GM19455 (cell line): Measurements from ENCODE around the gene DGKK.

Experiments
- ATAC-seq: cut with Tn5 transposase; IDR thresholded peaks from one replicate; pipeline ENCODE4 v1.9.1; 2021; ENCODE audit not compliant: unreplicated experiment

Gene DGKK, protein sequence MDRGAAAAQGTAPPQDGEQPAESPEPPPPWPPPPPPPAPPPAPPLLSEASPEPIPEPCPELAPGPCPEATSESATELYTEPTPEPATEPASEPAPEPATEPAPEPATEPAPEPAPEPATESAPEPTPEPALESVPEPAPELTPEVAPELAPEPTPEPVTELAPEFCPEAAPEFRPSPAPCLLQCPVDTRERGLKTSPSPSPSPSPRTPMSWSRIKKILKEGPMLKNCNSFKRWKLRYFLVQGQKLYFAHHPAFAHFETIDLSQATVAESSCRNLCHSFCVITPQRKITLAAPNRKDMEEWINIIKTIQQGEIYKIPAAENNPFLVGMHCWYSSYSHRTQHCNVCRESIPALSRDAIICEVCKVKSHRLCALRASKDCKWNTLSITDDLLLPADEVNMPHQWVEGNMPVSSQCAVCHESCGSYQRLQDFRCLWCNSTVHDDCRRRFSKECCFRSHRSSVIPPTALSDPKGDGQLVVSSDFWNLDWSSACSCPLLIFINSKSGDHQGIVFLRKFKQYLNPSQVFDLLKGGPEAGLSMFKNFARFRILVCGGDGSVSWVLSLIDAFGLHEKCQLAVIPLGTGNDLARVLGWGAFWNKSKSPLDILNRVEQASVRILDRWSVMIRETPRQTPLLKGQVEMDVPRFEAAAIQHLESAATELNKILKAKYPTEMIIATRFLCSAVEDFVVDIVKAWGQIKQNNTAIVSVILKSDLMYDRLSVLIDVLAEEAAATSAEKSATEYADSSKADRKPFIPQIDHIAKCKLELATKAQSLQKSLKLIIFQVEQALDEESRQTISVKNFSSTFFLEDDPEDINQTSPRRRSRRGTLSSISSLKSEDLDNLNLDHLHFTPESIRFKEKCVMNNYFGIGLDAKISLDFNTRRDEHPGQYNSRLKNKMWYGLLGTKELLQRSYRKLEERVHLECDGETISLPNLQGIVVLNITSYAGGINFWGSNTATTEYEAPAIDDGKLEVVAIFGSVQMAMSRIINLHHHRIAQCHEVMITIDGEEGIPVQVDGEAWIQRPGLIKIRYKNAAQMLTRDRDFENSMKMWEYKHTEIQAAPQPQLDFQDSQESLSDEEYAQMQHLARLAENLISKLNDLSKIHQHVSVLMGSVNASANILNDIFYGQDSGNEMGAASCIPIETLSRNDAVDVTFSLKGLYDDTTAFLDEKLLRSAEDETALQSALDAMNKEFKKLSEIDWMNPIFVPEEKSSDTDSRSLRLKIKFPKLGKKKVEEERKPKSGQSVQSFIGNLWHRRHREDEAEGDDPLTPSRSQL

DNA sequence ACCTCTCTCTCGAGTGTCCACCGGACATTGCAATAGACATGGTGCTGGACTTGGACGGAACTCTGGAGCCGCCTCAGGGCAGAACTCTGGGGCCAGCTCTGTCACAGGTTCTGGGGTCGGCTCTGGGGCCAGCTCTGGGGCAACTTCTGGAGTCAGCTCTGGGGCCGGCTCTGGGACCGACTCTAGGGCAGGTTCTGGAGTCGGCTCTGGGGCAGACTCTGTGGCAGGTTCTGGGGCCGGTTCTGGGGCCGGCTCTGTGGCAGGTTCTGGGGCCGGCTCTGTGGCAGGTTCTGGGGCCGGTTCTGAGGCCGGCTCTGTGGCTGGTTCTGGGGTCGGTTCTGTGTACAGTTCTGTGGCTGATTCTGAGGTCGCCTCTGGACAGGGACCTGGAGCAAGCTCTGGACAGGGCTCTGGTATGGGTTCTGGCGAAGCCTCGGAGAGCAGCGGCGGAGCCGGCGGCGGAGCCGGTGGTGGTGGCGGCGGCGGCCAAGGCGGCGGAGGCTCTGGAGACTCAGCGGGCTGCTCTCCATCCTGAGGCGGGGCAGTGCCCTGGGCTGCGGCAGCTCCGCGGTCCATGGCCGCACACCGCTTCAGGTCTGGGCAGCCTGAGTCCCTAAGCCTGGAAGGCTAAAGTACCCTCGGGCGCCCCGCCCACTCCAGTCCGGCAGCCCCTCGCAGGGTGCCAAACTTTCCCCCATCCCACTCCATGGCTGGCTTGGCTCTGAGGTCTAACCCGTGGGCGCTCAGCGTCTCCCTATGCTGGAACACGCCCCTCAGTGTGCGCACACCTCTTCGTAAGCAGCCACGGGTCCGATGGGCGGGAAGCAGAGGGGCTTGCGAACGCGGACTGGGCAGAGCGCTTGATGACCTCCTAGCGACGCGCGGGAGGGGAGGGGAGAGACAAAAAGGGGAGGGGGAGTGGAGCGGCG, at the start of gene DGKK:
DGKK (minus strand) TSS at position 723 of the 929 bp plus-strand sequence; CDS start at position 576, 147 bp downstream.
- no peak for ATAC-seq

DNA sequence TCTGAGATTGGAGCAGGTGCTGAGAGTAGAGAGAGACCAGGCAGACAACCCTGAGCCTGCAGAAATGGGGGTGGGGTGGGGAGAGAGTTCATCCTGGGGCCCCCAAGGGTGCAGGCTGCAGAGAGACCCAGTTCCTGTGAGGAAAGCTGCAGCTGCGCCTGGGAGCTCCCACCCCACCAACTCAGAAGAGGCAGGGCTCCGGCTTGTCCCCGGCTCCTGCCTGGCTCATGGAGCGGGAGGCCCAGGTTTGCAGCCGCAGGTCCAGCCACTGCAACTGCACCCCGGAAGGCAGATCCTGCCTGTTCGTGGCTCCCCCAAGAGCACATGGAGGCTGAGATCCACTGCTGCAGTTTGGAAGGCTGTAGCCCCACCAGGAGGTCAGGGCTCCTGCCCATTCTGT, 44.2 kb upstream of the DGKK start:
- ATAC-seq: no peak

DNA sequence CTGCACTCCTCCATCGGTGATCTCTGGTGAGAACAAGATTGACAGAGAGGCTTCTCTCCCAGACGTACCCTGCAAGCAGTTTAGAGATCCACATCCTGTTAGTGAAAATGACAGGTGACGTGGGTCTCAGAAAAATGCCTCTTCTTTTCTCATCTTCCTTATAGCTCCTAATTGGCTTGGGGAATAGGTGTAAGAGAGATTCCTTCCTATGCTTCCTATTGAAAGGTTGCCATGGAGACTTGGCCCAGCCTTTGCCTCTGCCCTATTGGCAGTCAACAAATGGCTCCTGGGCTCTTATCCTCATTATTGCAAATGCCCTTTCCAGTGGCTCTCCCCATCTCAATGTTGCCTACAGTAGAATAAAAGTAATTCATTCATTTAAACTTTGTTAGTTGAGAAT, 26.5 kb upstream of the DGKK start:
- ATAC-seq: no peak

DNA sequence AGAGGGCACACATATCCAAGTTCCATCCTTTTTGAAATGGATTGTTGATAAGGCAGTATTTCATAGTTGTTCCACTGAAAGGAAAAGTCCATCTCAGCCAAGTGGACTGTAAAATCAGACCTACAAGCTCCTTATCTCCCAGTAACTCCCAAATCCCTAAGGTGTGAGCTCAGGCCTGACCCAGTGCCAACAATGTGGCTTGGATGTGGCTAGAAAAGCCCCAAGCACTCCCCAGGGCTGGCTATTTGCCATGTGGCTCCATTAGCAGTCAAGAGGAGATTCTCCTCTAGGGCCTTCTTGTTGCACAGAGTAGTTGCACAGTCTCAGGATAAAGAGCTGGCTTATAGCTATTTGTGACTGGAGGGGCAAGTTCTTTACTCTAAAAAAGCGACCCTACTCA, 25.0 kb upstream of the DGKK start:
- ATAC-seq: no peak

DNA sequence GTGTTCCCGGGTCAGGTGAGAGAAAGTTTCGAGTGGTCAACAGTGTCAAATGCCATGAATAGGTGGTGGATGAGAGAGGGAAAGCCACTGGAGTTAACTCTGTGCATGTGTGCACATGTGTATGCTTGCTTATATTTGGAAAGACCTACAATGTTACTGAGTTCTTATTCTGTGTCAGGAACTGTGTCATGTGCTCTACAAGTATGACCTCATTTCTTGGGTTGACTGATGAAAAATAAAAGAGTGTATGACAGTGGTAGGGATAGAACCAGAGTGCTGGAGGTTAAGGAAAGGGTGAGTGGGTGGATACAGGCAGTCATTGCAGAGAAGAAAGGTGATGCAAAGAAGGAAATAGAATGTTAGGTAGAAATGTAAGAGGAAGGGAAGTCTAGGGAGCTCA, 22.1 kb upstream of the DGKK start:
- no peak for ATAC-seq

DNA sequence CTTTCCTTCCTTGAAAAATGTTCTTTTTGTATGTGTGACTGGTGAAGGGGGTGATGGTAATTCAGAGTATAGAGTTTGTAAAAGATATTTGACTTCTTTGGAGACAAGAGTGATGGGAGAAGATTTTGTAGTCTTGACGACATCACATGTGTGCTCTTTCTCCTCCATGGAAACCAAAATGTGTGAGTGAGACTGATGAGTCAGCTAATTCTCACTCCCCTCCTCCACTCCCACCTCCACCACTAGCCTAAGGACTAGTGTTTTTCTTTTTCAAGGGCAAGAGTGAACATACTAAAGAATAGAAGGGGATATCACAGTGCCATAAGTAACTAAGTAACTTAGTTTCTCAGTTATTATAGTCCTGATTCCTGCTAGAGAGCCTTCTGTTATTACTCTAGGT, 14.0 kb upstream of the DGKK start:
- no peak for ATAC-seq

DNA sequence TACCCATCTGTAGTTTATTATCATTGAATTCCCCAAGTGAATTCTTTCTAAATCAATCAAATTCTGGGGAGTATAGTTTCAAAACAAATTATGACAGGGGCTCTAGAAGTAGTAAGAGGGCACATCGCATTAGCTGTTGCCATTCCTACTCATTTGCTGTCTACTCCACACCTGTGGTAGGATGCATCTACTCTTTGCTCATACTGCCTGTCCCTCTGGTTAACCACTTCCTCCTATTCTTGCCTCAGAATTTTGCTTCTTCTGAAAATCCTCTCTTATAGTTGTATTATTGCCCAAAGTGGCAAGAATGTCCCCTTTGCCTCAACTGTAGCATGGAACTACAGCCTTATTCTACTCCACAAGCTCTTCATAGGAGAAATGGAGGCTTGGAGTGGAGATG, 12.7 kb upstream of the DGKK start:
- ATAC-seq: no peak

DNA sequence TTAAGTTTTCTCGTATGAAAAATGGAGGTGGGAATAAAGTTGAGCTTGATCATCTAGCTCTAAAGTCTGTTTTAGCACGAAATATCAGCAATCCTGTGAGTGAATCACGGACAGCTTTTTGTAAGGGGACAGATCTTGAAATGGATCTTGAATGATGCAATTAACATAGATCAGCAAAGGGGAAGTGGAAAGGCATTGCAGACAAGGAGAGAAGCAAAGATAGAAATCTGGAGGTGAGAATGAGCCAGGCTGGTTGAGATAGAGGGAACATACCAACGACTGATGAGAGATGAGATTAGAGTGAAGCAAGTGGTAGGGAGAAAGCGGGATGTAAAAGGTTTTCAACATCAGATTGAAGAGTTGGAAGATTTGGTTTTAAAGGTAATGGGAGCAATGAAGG, 4.6 kb upstream of the DGKK start:
- no peak for ATAC-seq

DNA sequence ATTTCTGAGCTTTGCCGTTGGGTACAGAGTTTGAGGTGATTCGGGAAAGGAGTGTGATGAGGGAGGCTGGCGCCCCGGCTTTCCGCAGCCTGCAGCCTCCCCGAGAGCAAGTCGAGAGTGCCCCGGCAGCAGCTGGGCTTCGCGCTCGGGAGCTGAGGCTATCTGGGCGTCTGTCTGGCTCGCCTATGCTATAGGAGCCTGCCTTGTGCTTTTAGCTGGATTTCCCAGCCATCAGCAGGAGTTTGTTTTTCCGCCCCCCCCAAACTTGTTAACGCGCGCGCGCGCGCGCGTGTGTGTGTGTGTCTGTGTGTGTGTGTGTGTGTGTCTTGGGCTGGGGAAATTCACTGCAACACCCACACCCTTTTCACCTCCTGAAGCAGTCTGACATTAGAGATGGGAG, 765 bp upstream of the DGKK start:
- no peak for ATAC-seq

DNA sequence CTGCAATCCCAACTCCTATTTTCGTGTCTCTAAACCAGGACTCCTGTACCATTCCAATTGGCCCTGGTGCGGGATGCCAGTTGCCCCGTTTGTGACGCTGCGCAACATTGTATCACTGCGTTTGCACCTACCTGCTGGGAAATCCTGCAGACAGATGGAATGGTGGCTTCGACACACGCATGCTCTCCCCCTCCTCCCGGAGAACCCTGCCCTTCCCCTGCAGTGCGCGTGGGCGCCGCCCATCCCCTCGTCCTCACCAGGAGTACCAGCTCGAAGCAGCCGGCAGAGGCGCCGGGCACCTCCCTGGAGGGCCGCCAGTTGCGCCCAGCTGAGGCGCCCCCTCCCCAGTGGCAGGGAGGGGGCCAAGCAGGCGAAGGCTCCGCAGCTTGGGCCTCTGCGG, 1.4 kb downstream of the DGKK start:
- ATAC-seq: no peak

DNA sequence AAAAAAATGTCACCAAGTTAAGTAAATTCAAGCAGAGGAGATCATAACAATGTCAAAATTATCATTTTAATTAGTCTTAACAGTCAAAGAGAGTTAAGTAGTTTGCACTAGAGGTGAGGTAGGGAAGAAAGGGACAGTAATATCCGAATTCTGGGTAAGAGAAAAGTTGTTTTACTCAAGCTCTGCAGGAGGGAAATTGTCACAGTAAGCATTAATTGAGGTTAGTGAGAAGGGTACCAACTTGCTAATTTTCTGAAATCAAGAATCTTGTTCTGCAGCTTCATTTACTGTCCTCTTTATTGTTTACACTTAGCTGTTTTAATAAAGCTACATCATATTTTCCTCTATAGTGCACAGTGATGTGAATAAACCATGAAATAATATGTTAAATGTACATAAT, 11.0 kb downstream of the DGKK start:
- no peak for ATAC-seq

DNA sequence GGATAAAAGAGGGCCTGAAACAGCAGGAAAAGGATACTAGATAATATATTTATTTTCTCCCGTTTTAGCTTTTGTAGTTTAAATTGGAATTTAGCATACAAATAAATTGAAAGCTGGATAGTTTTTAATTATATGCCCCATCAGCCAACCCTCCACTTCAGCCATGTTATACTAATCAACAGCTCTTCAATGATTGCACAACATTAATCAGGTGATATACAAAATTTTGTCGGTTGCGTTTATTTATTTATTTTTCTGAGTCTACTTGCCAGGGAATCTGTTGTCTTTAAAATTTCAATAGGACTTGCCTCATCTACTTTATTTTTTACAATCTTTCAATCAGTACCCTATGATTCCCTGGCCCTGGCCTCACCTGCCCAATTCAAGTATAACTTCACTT, 12.1 kb downstream of the DGKK start:
- no peak for ATAC-seq

DNA sequence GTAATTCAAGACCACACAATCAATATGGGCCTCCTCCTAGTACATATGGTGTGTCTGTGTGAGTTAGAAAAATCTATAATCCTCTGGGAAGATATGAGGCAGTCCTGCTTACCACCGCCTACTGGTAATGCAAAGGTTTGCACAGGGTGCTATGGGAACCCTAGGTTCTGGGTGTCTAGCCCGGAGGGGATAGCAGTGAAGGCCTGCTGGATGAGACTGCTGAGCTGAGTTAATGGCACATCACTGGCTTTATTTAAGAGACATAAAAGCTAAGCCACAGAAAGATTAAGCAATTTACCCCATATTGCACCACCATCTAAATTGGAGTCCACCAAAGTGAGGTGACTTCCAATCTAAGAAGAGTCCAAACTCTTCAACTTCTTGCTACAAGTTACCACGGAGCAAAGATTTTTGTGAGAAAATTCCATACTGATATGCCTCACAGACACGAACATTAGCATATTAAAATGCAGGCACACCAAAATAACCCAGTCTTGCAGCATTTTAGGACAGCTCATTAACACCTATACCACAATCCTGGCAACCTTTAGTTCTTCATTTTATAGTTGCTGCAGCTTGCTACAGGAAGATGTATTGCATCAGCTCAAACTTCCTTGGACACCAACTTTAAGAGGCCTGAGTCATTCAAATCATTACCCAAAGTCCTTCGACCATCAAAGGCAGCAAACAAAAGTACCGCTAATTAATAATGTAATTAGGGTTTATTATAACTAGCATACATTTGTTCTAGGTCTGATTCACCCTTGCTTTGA, 13.7 kb downstream of the DGKK start:
- ATAC-seq: no peak

DNA sequence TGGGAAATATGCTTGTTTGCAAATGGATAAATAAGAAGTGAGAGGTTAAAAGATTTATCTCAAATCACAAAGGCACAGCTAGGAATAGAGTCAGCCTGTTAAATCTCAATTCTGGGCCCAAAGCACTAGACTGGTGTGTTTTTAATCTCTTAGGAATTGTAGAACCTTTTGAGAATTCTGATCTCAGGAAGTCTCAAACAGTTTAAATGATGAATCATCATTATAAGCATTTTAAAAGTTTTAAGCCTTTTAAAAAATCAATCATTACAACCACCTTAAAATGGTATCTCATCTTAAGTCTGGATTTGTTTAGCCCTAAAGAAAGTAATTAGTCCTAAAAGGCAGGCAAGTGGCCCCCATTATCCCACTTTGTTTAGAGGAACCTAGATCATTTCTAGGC, 17.8 kb downstream of the DGKK start:
- ATAC-seq: no peak

DNA sequence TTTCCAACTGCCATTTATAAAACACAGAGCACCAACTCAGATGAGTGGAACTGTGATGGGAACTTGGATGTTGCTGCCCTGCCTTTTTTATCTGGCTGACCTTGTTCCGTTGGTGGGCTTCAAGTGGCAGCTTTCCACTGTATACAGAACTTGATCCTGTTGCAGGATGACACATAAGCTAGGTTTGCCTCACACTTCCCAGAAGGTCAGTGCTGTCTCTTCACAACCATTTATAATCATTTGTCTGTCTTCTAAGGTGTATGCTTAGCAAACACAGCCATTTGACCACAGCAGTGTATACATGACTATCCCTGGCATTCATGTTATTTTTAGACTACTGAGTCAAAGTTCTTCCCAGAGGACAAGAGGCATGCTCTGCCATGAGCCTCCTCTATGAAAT, 20.3 kb downstream of the DGKK start:
- no peak for ATAC-seq

DNA sequence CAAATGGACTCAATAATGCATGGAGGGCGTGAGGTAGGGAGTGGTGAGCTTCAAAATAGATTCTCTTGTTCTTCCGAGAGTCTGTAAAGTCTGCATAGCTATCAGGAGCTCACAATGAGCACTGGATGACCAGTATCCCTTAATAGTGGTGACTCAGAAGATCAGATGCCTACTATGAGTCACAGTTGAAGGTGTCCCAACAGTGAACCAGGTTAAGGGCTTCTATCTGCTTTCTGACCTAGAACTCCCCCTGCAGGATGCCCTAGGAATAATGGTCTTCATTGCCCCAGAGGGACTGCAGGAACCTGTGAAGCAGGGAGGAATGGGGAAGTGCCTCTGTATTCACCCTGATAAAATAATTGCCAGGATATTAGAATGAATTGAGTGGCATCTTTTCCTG, 22.1 kb downstream of the DGKK start:
- no peak for ATAC-seq

DNA sequence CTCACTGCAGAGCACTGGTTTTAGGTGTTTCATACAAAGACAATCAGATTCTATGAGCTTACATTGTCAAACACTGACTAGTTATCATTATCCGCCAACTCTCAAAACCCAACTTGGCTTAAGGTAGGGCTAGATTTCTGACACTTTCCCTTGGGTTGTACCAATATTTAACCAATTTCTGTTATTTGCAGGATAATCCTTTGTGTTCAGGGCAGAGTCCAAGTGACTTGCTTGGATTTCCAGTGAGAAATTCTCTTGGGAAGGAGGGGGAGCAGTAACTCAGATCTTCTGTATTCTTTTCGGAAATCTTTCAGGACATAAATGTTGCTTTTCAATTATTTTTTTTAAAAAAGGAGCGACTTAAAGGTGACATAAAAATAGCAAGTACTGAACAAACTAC, 23.1 kb downstream of the DGKK start:
- ATAC-seq: no peak

DNA sequence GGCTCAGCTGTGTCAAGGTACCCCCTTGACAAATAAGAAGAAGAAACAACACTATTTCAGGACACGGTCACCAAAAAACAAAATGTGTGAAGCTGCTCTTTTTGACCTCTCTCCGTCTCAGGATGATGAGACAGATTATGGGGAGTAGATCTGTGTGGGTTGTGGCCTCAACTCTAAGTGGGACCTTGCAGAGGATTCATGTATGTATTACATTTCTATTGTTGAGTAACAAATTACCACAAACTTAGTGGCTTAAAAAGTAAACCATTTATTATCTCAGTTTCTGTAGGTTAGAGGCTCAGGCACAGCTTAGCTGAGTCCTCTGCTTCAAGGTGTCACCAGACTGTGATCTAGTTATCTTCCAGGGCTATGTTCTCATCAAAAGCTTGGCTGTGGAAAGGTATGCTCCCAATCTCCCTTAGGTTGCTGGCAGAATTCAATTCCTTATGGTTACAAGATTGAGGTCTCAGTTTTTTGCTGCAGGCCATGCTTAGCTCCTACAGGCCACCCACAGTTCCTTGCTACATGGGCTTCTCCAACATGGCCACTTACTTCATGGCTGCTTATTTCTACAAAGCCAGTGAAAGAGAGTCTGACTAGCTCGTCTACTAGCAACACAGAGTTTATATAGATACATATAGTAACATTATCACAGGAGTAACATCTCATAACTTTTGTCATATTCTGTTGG, 28.1 kb downstream of the DGKK start:
- ATAC-seq: no peak

DNA sequence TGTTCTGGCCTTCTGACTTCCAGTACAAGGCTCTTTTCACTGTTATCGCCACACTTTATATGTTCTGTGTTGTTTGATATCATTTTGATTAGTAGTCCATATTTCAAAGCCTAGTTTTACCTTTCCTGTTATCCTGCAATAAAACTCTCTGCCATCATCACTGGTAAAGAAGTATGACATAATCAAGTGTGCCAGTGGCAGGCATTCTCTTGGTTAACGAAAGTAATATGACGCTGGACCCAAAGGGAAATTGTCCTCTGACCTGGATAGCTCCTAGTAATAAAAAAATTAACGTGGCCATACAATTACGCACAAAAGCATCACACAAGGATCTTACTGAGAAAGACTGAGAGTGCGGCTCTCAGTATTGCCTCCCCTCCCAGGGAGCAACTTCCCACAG, 33.8 kb downstream of the DGKK start:
- no peak for ATAC-seq
